ENCODE measurements around the gene UNC13C.

GRCh38 chr15:54456413-54456812 is 478.2 kb downstream of the UNC13C start:
- no peak for TF ChIP-seq CTCF (IDR thresholded peaks at IDR 0.05 in 2 of 3, conservative IDR thresholded peaks at IDR 0.05 in 1 of 3; ENCODE audit: borderline replicate concordance in 1 of 3, insufficient read depth in 1 of 3, low read depth in 2 of 3, low read length in 2 of 3)
- TF ChIP-seq POLR2AphosphoS5 (IDR thresholded peaks at IDR 0.05; ENCODE audit: low read depth, low read length) = no peak
- no peak for TF ChIP-seq POLR2A (IDR thresholded peaks at IDR 0.05; ENCODE audit: borderline replicate concordance, extremely low read depth, insufficient read depth, insufficient read length)
- TF ChIP-seq JUND (IDR thresholded peaks at IDR 0.05) = no peak
- TF ChIP-seq YY1 (IDR thresholded peaks at IDR 0.05; ENCODE audit: extremely low read depth, insufficient replicate concordance, low read depth, low read length) = no peak
- no peak for TF ChIP-seq EZH2phosphoT487 (IDR thresholded peaks at IDR 0.05; ENCODE audit: borderline replicate concordance)
- no peak for TF ChIP-seq CBX3 (IDR thresholded peaks at IDR 0.05; ENCODE audit: low read depth)
- TF ChIP-seq ZNF274 (IDR thresholded peaks at IDR 0.05; ENCODE audit: low read depth, low read length) = no peak
- TF ChIP-seq ZBTB33 (IDR thresholded peaks at IDR 0.05; ENCODE audit: extremely low read depth, insufficient replicate concordance, low read length) = no peak
- TF ChIP-seq SRF (IDR thresholded peaks at IDR 0.05; ENCODE audit: low read depth) = no peak
- TF ChIP-seq EZH2 (IDR thresholded peaks at IDR 0.05) = no peak
- TF ChIP-seq TCF7L2 (IDR thresholded peaks at IDR 0.05; ENCODE audit: borderline replicate concordance, extremely low read depth, insufficient read depth, insufficient read length) = no peak
- TF ChIP-seq MAX (IDR thresholded peaks at IDR 0.05) = no peak
- no peak for TF ChIP-seq REST (IDR thresholded peaks at IDR 0.05; ENCODE audit: low read depth)

Data from HCT116 (cell line).